ENCODE measurements around the gene CDCA4. TPM values are rescaled to one million over a fixed set of nuclear protein-coding genes. Genes with fewer than 3 reads are reported as not detected.

Gene CDCA4
- 14.6 and 15.2 TPM in 2 replicates for total RNA-seq

DNA sequence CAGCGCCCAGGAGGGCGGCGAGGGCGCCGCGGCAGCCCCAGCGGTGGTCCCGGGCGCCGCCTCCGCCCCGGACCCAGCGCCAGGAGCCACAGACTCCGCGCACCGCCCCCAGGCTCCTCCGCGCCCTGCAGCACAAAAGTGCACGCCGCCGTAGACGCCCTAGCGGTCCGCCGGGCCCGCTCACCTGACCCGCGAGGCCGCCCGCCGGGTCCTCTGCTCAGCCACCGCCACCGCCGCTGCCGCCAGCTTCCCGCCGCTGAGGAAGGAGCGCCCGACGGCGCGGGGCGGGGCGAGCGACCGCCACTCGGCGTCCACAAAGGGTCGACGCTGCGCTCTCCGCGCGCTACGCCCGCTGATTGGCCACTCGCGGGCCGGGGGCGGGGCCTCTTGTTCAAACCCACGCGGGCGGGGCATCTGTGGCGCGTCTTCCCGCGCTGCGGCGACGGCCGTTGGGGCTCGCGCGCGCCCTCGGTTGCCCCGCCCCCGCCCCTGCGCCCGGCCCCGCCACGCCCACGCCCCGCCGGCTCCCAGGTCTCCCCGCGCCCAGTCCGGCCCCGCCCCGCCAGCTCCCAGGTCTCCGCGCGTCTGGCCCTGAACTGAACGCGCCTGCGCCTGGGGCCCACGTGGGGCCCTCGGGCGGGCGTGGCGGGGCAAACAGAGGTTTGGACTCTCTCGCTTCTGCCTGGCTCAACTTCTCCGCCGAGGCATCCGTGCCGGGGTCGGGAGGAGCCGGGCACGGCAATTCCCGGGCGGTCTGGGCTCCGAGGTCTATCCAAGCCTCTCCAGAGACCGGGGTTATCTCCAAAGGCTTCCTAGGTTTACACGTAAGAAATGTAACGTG lies at the start of gene CDCA4:
Gene CDCA4 (minus strand): TSS at position 269 of the 841 bp plus-strand sequence. CDS start 9,154 bp downstream, outside the sequence.

DNA sequence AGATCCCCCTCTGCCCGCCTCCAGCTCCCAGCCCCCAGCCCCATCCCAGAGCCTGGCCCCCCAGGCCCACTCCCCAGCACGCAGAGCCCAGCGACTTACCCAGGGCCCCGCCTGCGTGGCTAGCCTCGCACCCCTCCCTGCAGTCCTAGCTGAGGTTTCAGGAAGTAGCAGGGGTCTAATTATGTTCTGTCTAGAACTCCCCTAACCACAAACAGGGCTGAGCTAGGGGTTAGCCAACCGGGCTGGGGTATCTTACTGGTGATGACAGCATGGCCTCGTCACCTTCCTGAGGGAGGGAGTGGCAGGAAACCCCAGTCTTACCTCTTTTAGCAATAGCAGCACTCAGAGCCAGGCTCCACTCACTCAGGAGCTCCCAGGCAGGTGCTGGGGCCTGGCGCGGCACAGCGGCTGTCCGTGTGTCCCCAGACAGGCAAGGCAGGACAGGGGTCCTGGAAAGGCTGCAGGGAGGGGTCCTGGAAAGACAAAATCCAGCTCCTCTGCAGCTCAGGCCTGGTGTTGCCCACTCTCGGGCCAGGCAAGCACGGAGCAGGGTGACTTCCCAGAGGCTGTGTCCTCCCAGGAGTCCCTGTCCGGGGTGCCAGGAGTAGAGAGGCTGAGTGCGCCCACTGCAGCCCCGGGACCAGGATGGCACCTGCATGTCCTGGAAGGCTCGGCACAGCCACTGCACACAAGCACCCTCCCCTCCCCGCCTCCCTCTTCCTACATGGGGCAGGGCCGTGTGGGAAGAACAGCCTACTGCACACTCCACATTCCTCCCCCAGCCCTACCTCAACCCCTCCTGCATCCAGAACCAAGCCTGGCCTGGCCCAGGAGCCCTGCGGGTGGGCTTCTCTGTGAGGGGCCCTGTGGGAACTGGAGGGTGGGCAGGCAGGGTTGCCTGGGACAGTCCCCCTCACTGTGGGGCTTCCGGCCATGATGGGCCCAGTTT lies 44.7 kb upstream of the CDCA4 start, which contains the start of gene GPR132:
Gene GPR132 (minus strand): TSS at position 151 of the 949 bp plus-strand sequence. CDS start 10,010 bp downstream, outside the sequence.

DNA sequence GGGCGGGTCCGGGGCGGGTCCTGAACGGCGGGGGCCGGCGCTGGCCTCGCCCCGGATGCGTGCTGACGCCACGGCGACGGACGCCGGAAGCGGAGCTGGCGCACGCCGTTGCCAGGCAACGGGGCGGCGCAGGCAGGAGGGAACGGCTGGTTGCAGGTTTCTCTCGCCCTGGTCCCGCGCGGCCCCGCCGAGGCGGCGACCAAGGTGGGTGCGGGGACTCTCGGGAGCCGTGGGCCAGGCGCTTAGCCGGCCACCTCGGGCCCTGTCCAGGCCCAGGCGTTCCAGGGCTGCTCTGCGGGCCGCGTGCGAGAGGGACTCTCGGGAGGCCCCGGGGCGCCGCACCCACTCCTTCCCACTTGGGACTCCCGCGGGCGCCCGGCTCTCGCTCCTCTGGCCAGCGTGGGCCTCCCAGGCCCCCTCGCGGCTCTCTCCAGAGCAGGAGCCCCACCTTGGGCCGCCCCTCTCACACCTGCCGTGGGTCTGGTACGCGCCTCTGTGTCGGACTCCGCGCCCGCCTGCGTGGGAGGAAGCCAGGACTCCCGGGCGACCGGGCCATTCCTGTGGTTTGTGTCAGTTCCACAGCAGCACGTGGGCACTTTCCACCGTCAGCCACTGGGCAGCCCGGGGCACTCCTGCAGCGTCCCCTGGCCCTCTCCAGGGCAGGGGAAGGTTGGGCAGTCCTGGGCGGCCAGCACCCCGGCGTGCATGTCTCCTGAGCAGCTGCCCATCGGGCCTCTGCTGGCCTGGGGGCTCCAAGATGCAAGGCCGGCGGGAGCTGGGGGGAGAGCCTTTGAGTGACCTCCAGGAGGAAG lies 35.0 kb downstream of the CDCA4 start, which contains the start of gene CLBA1:
Gene CLBA1 (plus strand): TSS at position 114 of the 812 bp plus-strand sequence. CDS start 644 bp downstream, at position 758.

GRCh38 chr14:104977681-104978653 lies 42.9 kb downstream of the CDCA4 start, which contains the start of gene AHNAK2:
Gene AHNAK2, minus strand, starts transcription at chr14:104978374. Its CDS starts 137 bp downstream, at chr14:104978237.

Other genes with a start within 250 kb of the CDCA4 start
- 137 and 141 TPM in 2 replicates for gene AKT1, start 225.3 kb downstream of the CDCA4 start, total RNA-seq
- gene ZBTB42, start 220.0 kb downstream of the CDCA4 start, total RNA-seq = 2.2 and 2.6 TPM in 2 replicates
- 14.7 and 17.0 TPM in 2 replicates for gene CEP170B, start 155.8 kb downstream of the CDCA4 start, total RNA-seq
- 0.11 and 0.13 TPM in 2 replicates for gene PLD4, start 96.2 kb downstream of the CDCA4 start, total RNA-seq
- gene AHNAK2, start 42.7 kb downstream of the CDCA4 start, total RNA-seq = 138 and 152 TPM in 2 replicates
- 8.1 and 9.8 TPM in 2 replicates for gene CLBA1, start 35.3 kb downstream of the CDCA4 start, total RNA-seq
- gene GPR132, start 44.3 kb upstream of the CDCA4 start, total RNA-seq = 0.22 TPM in 1 of 2 replicates, not detected in the other
- 0.86 and 1.8 TPM in 2 replicates for gene JAG2, start 147.7 kb upstream of the CDCA4 start, total RNA-seq
- 7.6 and 14.1 TPM in 2 replicates for gene NUDT14, start 160.2 kb upstream of the CDCA4 start, total RNA-seq
- gene BTBD6, start 227.4 kb upstream of the CDCA4 start, total RNA-seq = 36.0 and 45.5 TPM in 2 replicates